Activated T-cell treated with anti-CD3 and anti-CD28 coated beads, Interleukin-2, amount 50 U/mL, for 72 hours (primary cell): ENCODE data around the gene CEMIP2. TPM values are rescaled to one million over a fixed set of nuclear protein-coding genes. Genes with fewer than 3 reads are reported as not detected.

Experiments used
- ATAC-seq, 2 donors: fragments of 150-1000 bp; cut with Tn5 transposase; replicated peaks in 1 of 2; 2 replicates each; pipeline ENCODE4 v1.10.0; 2021; ENCODE audit warnings: moderate library complexity in 2 of 2, mild to moderate bottlenecking in 1 of 2
- DNase-seq, 2 donors: peaks; one replicate each; pipeline ENCODE4 v3.0.0; 2021 to 2022; ENCODE audit warnings: mixed read lengths in 1 of 2
- H3K27ac Mint-ChIP-seq: one replicate; pipeline ENCODE4 v1.8.0; 2022; ENCODE audit warnings: mild to moderate bottlenecking, moderate library complexity, mixed read lengths
- H3K27me3 Mint-ChIP-seq: one replicate; pipeline ENCODE4 v1.8.0; 2022; ENCODE audit warnings: low read depth, mixed read lengths
- H3K36me3 Mint-ChIP-seq, 2 donors: one replicate each; pipeline ENCODE4 v1.8.0; 2022; ENCODE audit warnings: mixed read lengths in 2 of 2, mild to moderate bottlenecking in 1 of 2; ENCODE audit not compliant: insufficient read depth in 2 of 2
- H3K4me1 Mint-ChIP-seq: one replicate; pipeline ENCODE4 v1.8.0; 2022; ENCODE audit warnings: low read depth, mixed read lengths
- H3K4me3 Mint-ChIP-seq, 2 donors: one replicate each; pipeline ENCODE4 v1.8.0; 2022; ENCODE audit warnings: mild to moderate bottlenecking in 2 of 2, mixed read lengths in 2 of 2, moderate library complexity in 2 of 2
- H3K9me3 Mint-ChIP-seq, 2 donors: one replicate each; pipeline ENCODE4 v1.8.0; 2022; ENCODE audit warnings: mixed read lengths in 2 of 2
- total RNA-seq, 2 donors: library from RNA; stranded (reverse); gene quantifications; one replicate each; pipeline ENCODE4 v1.2.3, GENCODE V29; 2022

The CEMIP2 gene
- total RNA-seq, 2 donors from 2014 or later: 46.7 to 62.2 TPM

- Mint-ChIP-seq H3K27me3 (no peaks in the 10 kb centered on the region), H3K27ac (no peak overlapping the region), H3K4me3 (no peak overlapping the region), H3K36me3 (peaks cover under 1 to 6% of the 10 kb centered on the region in 2 donors), H3K9me3 (no peaks in the 10 kb centered on the region), H3K4me1 (peaks cover 63% of the 10 kb centered on the region)
- ATAC-seq: no peak
- DNase-seq: no peak
These were observed 13.1 kb downstream of the CEMIP2 start for GRCh38 chr9:71755230-71755629.

GRCh38 chr9:71754151-71754550, 14.2 kb downstream of the CEMIP2 start:
- peaks cover 3 to 10% of the 10 kb centered on the region in 2 donors for H3K36me3 Mint-ChIP-seq
- peaks cover 61% of the 10 kb centered on the region for H3K4me1 Mint-ChIP-seq

GRCh38 chr9:71752928-71753327, 15.4 kb downstream of the CEMIP2 start:
- ATAC-seq: no peak
- no peak overlapping the region for H3K4me3 Mint-ChIP-seq
- H3K27me3 Mint-ChIP-seq: no peaks in the 10 kb centered on the region
- peak overlapping the region; percentile 50 for H3K27ac Mint-ChIP-seq
- H3K9me3 Mint-ChIP-seq: no peaks in the 10 kb centered on the region
- peaks cover 61% of the 10 kb centered on the region for H3K4me1 Mint-ChIP-seq
- H3K36me3 Mint-ChIP-seq: peaks cover 5 to 17% of the 10 kb centered on the region in 2 donors
- DNase-seq: no peak

More at GRCh38 chr9:71754151-71754550, 14.2 kb downstream of the CEMIP2 start:
- no peak overlapping the region for H3K27ac Mint-ChIP-seq
- no peaks in the 10 kb centered on the region for H3K9me3 Mint-ChIP-seq
- no peaks in the 10 kb centered on the region for H3K27me3 Mint-ChIP-seq
- DNase-seq: no peak
- no peak for ATAC-seq
- no peak overlapping the region for H3K4me3 Mint-ChIP-seq

GRCh38 chr9:71752352-71752751, 16.0 kb downstream of the CEMIP2 start:
- Mint-ChIP-seq H3K4me3 (no peak overlapping the region), H3K4me1 (peaks cover 60% of the 10 kb centered on the region), H3K27me3 (no peaks in the 10 kb centered on the region), H3K36me3 (peaks cover 5 to 18% of the 10 kb centered on the region in 2 donors), H3K9me3 (no peaks in the 10 kb centered on the region), H3K27ac (peak overlapping the region; percentile 50)
- DNase-seq (no peak), ATAC-seq (no peak)

- ATAC-seq (peak in 1 of 2 donors; percentile 36), DNase-seq (no peak)
- H3K4me1 Mint-ChIP-seq: peaks cover 54% of the 10 kb centered on the region
- H3K27me3 Mint-ChIP-seq: no peaks in the 10 kb centered on the region
- H3K9me3 Mint-ChIP-seq: no peaks in the 10 kb centered on the region
- no peak overlapping the region for H3K4me3 Mint-ChIP-seq
- peaks cover 8 to 22% of the 10 kb centered on the region in 2 donors for H3K36me3 Mint-ChIP-seq
- H3K27ac Mint-ChIP-seq: peak overlapping the region; percentile 20
These were observed 20.0 kb downstream of the CEMIP2 start for GRCh38 chr9:71748280-71748743.

GRCh38 chr9:71747576-71747975, 20.7 kb downstream of the CEMIP2 start:
- ATAC-seq: no peak
- Mint-ChIP-seq H3K9me3 (no peaks in the 10 kb centered on the region), H3K4me1 (peaks cover 47% of the 10 kb centered on the region), H3K27me3 (no peaks in the 10 kb centered on the region), H3K4me3 (no peak overlapping the region), H3K27ac (no peak overlapping the region), H3K36me3 (peaks cover 8 to 22% of the 10 kb centered on the region in 2 donors)
- DNase-seq: no peak

- H3K36me3 Mint-ChIP-seq: peaks cover 8 to 22% of the 10 kb centered on the region in 2 donors
- no peak overlapping the region for H3K27ac Mint-ChIP-seq
- no peaks in the 10 kb centered on the region for H3K9me3 Mint-ChIP-seq
- ATAC-seq: no peak
- no peak overlapping the region for H3K4me3 Mint-ChIP-seq
- DNase-seq: no peak
- H3K4me1 Mint-ChIP-seq: peaks cover 44% of the 10 kb centered on the region
- H3K27me3 Mint-ChIP-seq: no peaks in the 10 kb centered on the region
These were observed 21.6 kb downstream of the CEMIP2 start for GRCh38 chr9:71746758-71747125.

GRCh38 chr9:71746023-71746757, 22.1 kb downstream of the CEMIP2 start:
- Mint-ChIP-seq H3K36me3 (peaks cover 8 to 21% of the 10 kb centered on the region in 2 donors), H3K4me3 (no peak overlapping the region), H3K27ac (no peak overlapping the region), H3K4me1 (peaks cover 42% of the 10 kb centered on the region), H3K9me3 (no peaks in the 10 kb centered on the region), H3K27me3 (no peaks in the 10 kb centered on the region)
- no peak for DNase-seq
- ATAC-seq: no peak

- peaks cover 8 to 20% of the 10 kb centered on the region in 2 donors for H3K36me3 Mint-ChIP-seq
- DNase-seq (no peak), ATAC-seq (no peak)
- H3K4me3 Mint-ChIP-seq: no peak overlapping the region
- H3K4me1 Mint-ChIP-seq: peaks cover 34% of the 10 kb centered on the region
- no peaks in the 10 kb centered on the region for H3K27me3 Mint-ChIP-seq
- H3K27ac Mint-ChIP-seq: no peak overlapping the region
- no peaks in the 10 kb centered on the region for H3K9me3 Mint-ChIP-seq
These were observed 23.4 kb downstream of the CEMIP2 start for GRCh38 chr9:71744754-71745521.

- peaks cover 26% of the 10 kb centered on the region for H3K4me1 Mint-ChIP-seq
- no peak for ATAC-seq
- no peak for DNase-seq
- no peak overlapping the region for H3K27ac Mint-ChIP-seq
- H3K27me3 Mint-ChIP-seq: no peaks in the 10 kb centered on the region
- no peak overlapping the region for H3K4me3 Mint-ChIP-seq
- no peaks in the 10 kb centered on the region for H3K9me3 Mint-ChIP-seq
- H3K36me3 Mint-ChIP-seq: peaks cover 8 to 17% of the 10 kb centered on the region in 2 donors
These were observed 24.4 kb downstream of the CEMIP2 start for GRCh38 chr9:71743882-71744281.

GRCh38 chr9:71743217-71743705, 25.1 kb downstream of the CEMIP2 start:
- Mint-ChIP-seq H3K4me1 (peaks cover 20% of the 10 kb centered on the region), H3K9me3 (no peaks in the 10 kb centered on the region), H3K4me3 (no peak overlapping the region), H3K27me3 (no peaks in the 10 kb centered on the region), H3K36me3 (peaks cover 8 to 16% of the 10 kb centered on the region in 2 donors), H3K27ac (no peak overlapping the region)
- DNase-seq: no peak
- no peak for ATAC-seq

- DNase-seq: no peak
- no peak overlapping the region for H3K4me3 Mint-ChIP-seq
- no peaks in the 10 kb centered on the region for H3K9me3 Mint-ChIP-seq
- H3K27ac Mint-ChIP-seq: peak overlapping the region; percentile 79
- peaks cover 5 to 13% of the 10 kb centered on the region in 2 donors for H3K36me3 Mint-ChIP-seq
- no peaks in the 10 kb centered on the region for H3K27me3 Mint-ChIP-seq
- ATAC-seq: no peak
- H3K4me1 Mint-ChIP-seq: peaks cover 15% of the 10 kb centered on the region
These were observed 25.6 kb downstream of the CEMIP2 start for GRCh38 chr9:71742703-71743102.

- DNase-seq (no peak), ATAC-seq (no peak)
- Mint-ChIP-seq H3K4me1 (peaks cover 10% of the 10 kb centered on the region), H3K4me3 (no peak overlapping the region), H3K36me3 (peaks cover 5 to 13% of the 10 kb centered on the region in 2 donors), H3K9me3 (no peaks in the 10 kb centered on the region), H3K27ac (peak overlapping the region; percentile 31), H3K27me3 (no peaks in the 10 kb centered on the region)
These were observed 26.2 kb downstream of the CEMIP2 start for GRCh38 chr9:71741926-71742648.
